ENCODE data around the gene FOXP1. TPM values are rescaled to one million over a fixed set of nuclear protein-coding genes. Genes with fewer than 3 reads are reported as not detected.

The FOXP1 gene
- total and polyA plus RNA-seq, 2 of the 8 experiments (the other 6 are each of a cell fraction or from before 2014, with no cell fraction given), result 13.9 to 25.4 TPM

DNA sequence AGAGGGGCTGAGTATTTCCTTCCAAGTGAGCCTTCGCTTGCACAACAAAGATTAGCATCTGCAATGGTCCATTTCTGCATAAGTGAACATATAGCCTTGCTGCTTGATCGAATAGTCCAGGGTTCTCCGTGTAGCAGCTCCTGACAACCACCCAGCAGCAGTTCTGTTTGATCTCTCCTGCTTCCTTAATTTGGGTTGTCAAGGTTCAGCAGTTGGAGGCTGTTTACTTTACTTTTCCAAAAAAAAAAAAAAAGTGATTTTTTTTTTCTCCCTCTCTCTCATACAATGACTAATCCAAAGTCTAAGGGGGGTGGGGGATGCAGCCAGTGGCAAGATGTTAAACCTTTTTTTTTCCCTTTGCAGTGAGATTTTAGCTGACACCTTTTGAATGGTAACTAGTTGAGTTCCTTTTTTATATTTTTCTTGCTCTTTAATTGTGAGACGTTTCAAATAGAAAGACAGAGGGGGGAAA, 3.6 kb downstream of the FOXP1 start:
- Histone ChIP-seq H3K4me1 (replicated peaks in 1 of 4; ENCODE audit: control insufficient read depth in 3 of 4, insufficient read depth in 4 of 4, low read length in 3 of 4) (peaks cover 0 to 3% (median 1%) of the 10 kb centered on the region in 4 experiments; a peak in 4 of 7 replicates), H2BK20ac (ENCODE audit: low read length) (no peak overlapping the region), H4K8ac (ENCODE audit: extremely low read depth, insufficient read depth, low read length) (no peak overlapping the region), H3K36me3 (ENCODE audit: control insufficient read depth in 2 of 4, insufficient read depth in 4 of 4, low read length in 3 of 4) (no peaks in the 10 kb centered on the region), H2BK12ac (ENCODE audit: low read depth, low read length) (no peak overlapping the region), H4K5ac (ENCODE audit: insufficient read length, low read depth, low read length) (no peak overlapping the region), H2AFZ (ENCODE audit: low read length) (no peak overlapping the region), H3K14ac (ENCODE audit: insufficient read length) (no peak overlapping the region), H3K27me3 (replicated peaks in 1 of 4; ENCODE audit: control insufficient read depth in 3 of 4, extremely low read depth in 1 of 4, insufficient read depth in 3 of 4, low read length in 3 of 4) (peaks cover 0 to 19% (median 10%) of the 10 kb centered on the region in 4 experiments; a peak in 5 of 7 replicates), H3K9ac (replicated peaks in 1 of 4; ENCODE audit: extremely low read depth in 1 of 4, low read depth in 3 of 4, low read length in 3 of 4) (no peak overlapping the region), H3K4ac (replicated peaks; ENCODE audit: insufficient read length, low read depth, low read length) (no peak overlapping the region), H2BK120ac (replicated peaks; ENCODE audit: low read depth, low read length) (no peak overlapping the region), H3K79me2 (ENCODE audit: control insufficient read depth in 1 of 2, insufficient read depth in 2 of 2, low read length in 2 of 2) (no peaks in the 10 kb centered on the region), H3K23me2 (ENCODE audit: low read depth, low read length) (peaks cover 25% of the 10 kb centered on the region), H3K79me1 (ENCODE audit: low read depth, low read length) (no peaks in the 10 kb centered on the region), H2AK5ac (ENCODE audit: low read depth, low read length) (no peak overlapping the region), H3K23ac (ENCODE audit: insufficient read length) (no peak overlapping the region), H2BK15ac (ENCODE audit: low read length) (no peak overlapping the region), H2BK5ac (ENCODE audit: low read depth, low read length) (no peak overlapping the region), H3K4me3 (ENCODE audit: extremely low read depth in 1 of 4, insufficient read depth in 2 of 4, low read depth in 3 of 4, low read length in 4 of 4) (no peak overlapping the region), H4K91ac (replicated peaks; ENCODE audit: insufficient read length, low read length) (no peak overlapping the region), H3K56ac (replicated peaks; ENCODE audit: insufficient read length, low read depth, low read length) (no peak overlapping the region), H4K20me1 (replicated peaks in 1 of 2; ENCODE audit: control insufficient read depth in 1 of 2, insufficient read depth in 2 of 2, low read length in 2 of 2) (peaks cover 0 to 3% of the 10 kb centered on the region in 2 experiments), H3K9me3 (ENCODE audit: insufficient read depth in 2 of 2, low read depth in 1 of 2, low read length in 1 of 2) (no peaks in the 10 kb centered on the region), H3K4me2 (ENCODE audit: insufficient read depth in 1 of 2, low read depth in 2 of 2, low read length in 2 of 2) (no peak overlapping the region; a peak in 3 of 4 replicates), H3K18ac (ENCODE audit: extremely low read depth, low read length) (no peak overlapping the region), H3K27ac (ENCODE audit: low read depth, low read length) (no peak overlapping the region)
- DNase-seq (ENCODE audit: low read depth in 1 of 2, low spot score in 2 of 2) (no peak), FAIRE-seq (no peak)
- ChIA-PET CTCF (ENCODE audit: partially characterized antibody) (interaction anchor here (0.7 kb wide), 1 partner anchor 127 kb away, joined by 3 read pairs; no protein-coding TSS in a partner anchor), POLR2A (ENCODE audit: partially characterized antibody) (interaction anchor here (0.6 kb wide), 1 partner anchor 38 kb away, joined by 3 read pairs; no protein-coding TSS in a partner anchor)
- WGBS, 2 experiments (ENCODE audit: extremely low coverage in 1 of 2, insufficient coverage in 1 of 2, insufficient read length in 1 of 2, insufficient replicate concordance in 2 of 2, low coverage in 1 of 2, low lambda C conversion rate in 2 of 2, missing lambda C conversion rate in 1 of 2), result 48% methylated on average over 4 of the region's 4 CpGs; no CpG with 5 or more reads in 1 of the 2 experiments
- TF ChIP-seq KDM1A (IDR thresholded peaks at IDR 0.05; ENCODE audit: borderline replicate concordance, low read length) (no peak), RNF2 (IDR thresholded peaks at IDR 0.05; ENCODE audit: borderline replicate concordance, low read depth, low read length, missing control alignments, poor library complexity, severe bottlenecking) (no peak), SUZ12 (IDR thresholded peaks at IDR 0.05; ENCODE audit: low read length) (no peak), JUN (IDR thresholded peaks at IDR 0.05; ENCODE audit: low read depth, low read length) (no peak), BACH1 (IDR thresholded peaks at IDR 0.05; ENCODE audit: low read length) (no peak), KDM5A (IDR thresholded peaks at IDR 0.05; ENCODE audit: low read length) (no peak)

All from H1 (cell line).